Type B pancreatic cell (in vitro differentiated cells): ENCODE measurements around the gene ELFN1. TPM values are rescaled to one million over a fixed set of nuclear protein-coding genes. Genes with fewer than 3 reads are reported as not detected.
A peak's percentile ranks its signal among the peaks of the same experiment; 100 is the strongest.

ENCODE experiments used
- DNase-seq: peaks from one replicate; pipeline ENCODE4 v3.0.0; 2021; ENCODE audit warnings: mixed read lengths; ENCODE audit not compliant: unreplicated experiment; ENCODE audit errors: extremely low spot score
- H3K27ac Mint-ChIP-seq: 2 replicates; pipeline ENCODE4 v1.8.0; 2021; ENCODE audit warnings: mild to moderate bottlenecking, mixed read lengths
- H3K27me3 Mint-ChIP-seq: 2 replicates; pipeline ENCODE4 v1.8.0; 2021; ENCODE audit warnings: mixed read lengths
- H3K36me3 Mint-ChIP-seq: 2 replicates; pipeline ENCODE4 v1.8.0; 2021; ENCODE audit warnings: mixed read lengths
- H3K4me1 Mint-ChIP-seq: one replicate; pipeline ENCODE4 v1.8.0; 2021; ENCODE audit warnings: mixed read lengths; ENCODE audit not compliant: unreplicated experiment
- H3K4me3 Mint-ChIP-seq: 2 replicates; pipeline ENCODE4 v1.8.0; 2021; ENCODE audit warnings: mild to moderate bottlenecking, mixed read lengths
- H3K9me3 Mint-ChIP-seq: 2 replicates; pipeline ENCODE4 v1.8.0; 2021; ENCODE audit warnings: mixed read lengths
- total RNA-seq: library from RNA; stranded (reverse); gene quantifications from 2 replicates; pipeline ENCODE4 v1.2.1, GENCODE V29; 2021; ENCODE audit warnings: low replicate concordance
- TF ChIP-seq, protein P1 (sequence below): fragments of 200-600 bp; sonication (generic); conservative IDR thresholded peaks from 2 replicates; pipeline ENCODE4 v1.5.0; 2021; ENCODE audit warnings: antibody characterized with exemption, mild to moderate bottlenecking

The ELFN1 gene
- total RNA-seq, 1 donor from 2014 or later: 5.8 TPM

DNA sequence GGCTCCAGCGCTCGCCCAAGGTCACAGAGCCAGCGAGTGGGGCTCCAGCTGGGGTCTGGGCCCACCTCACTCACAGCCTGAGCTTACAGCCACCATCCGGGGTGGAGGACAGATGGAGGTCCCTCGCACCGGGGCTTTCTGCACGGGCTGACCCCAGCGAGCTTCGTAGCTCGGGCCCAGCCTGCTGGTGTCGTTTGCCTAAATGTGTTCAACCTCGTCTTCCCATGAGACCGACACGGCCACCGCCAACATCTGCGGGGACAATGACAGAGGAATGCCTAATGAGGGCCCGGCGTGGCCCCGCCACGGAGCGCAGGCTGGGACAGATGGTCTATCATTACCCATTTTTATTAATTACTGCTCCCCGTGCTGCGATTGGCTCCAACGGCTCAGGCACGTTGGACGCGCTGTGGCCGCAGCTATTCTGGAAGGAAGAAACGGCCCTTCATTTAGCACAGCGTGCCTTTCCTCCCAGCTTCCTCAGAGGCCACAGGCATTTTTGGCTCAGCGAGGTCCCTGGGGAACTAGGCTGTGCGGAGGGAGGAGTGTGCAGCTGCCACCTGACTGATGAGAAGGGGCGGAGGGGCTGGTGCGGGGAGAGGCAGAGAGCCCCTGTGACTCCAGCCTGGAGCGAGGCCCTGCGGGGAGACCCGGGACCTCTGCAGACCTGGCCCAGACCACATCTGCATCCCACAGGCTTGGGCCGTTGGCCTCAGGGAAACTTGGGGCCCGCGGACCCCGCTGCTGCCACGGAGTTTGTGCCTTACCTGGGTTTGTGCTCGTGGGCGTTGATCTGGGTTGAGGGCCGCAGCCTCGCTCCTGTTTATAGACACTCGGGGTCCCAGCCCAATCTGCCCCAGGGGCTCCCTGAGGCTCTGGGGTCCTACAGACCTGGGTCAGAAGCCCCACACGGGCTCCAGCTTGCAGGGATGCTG is 22.9 kb upstream of the ELFN1 start:
- Mint-ChIP-seq H3K27ac (no peak overlapping the region), H3K27me3 (peaks cover 9% of the 10 kb centered on the region), H3K4me3 (no peak overlapping the region), H3K4me1 (peaks cover 8% of the 10 kb centered on the region), H3K9me3 (no peaks in the 10 kb centered on the region), H3K36me3 (no peaks in the 10 kb centered on the region)
- peak; percentile 69 for DNase-seq
- TF ChIP-seq, protein P1, sequence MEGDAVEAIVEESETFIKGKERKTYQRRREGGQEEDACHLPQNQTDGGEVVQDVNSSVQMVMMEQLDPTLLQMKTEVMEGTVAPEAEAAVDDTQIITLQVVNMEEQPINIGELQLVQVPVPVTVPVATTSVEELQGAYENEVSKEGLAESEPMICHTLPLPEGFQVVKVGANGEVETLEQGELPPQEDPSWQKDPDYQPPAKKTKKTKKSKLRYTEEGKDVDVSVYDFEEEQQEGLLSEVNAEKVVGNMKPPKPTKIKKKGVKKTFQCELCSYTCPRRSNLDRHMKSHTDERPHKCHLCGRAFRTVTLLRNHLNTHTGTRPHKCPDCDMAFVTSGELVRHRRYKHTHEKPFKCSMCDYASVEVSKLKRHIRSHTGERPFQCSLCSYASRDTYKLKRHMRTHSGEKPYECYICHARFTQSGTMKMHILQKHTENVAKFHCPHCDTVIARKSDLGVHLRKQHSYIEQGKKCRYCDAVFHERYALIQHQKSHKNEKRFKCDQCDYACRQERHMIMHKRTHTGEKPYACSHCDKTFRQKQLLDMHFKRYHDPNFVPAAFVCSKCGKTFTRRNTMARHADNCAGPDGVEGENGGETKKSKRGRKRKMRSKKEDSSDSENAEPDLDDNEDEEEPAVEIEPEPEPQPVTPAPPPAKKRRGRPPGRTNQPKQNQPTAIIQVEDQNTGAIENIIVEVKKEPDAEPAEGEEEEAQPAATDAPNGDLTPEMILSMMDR: no peak

DNA sequence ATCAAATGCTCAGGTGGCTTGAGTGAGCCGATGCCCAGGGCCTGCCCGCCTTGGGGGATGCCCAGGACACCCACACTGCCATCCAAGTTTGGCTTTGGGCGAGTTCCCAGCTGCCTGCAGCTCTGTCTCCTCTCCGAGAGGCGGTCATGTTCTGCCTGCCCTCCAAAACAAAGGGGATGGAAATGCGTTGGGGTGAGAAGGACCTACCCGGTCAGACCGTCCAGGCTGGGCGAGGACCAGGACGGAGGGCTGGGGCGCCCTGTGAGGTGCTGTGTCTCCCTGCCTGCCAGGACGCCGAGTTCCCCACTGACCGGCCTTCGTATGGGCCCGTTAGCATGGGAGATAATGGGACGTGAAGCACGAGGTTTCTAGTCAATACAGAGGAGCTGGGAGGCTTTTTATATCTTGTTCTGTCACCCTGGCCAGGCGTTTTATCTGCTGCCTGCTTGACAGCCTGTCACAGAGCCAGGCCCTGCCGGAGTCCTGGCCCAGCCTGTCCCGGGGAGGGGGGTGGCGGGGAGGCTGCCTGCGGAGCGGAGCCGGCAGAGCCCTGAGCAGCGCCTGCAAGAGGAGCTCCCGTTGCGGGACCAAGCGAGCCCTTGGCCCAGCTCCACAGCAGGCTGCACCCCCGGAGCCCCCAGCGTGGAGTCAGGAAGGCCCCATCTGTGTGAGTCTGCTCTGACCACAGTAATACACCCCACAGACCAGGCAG is 22.0 kb upstream of the ELFN1 start:
- Mint-ChIP-seq H3K4me3 (no peak overlapping the region), H3K36me3 (no peaks in the 10 kb centered on the region), H3K4me1 (peaks cover 8% of the 10 kb centered on the region), H3K27me3 (peaks cover 9% of the 10 kb centered on the region), H3K9me3 (no peaks in the 10 kb centered on the region), H3K27ac (no peak overlapping the region)
- no peak for DNase-seq
- TF ChIP-seq, protein P1: no peak

DNA sequence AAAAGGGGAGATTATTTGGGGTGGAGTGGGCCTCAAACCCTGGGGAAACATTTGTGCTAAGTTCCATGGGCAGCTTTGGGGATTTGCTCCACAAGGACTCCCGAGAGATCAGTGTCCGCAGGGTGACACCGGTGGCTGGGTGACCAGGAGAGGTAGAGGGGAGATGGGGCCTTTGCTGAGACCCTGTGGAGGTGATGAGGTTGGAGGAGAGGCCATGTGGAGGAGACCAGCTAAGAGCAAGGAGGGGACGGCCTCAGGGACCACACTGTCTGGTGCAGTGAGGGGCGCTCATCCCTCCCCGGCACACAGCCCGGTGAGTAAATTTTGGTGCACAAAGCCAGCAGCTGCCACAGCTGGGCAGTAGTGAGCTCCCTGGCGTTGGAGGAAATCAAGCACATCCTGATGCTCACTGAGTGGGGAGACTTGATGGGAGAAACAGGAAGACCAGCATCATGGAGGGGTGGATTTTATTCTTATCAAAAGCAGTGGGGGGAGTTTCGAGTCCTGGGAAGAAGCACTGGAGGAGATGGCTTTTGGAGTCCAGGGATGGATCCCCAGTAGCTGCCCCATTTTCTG is 20.2 kb upstream of the ELFN1 start:
- Mint-ChIP-seq H3K4me3 (no peak overlapping the region), H3K27ac (no peak overlapping the region), H3K36me3 (no peaks in the 10 kb centered on the region), H3K9me3 (no peaks in the 10 kb centered on the region), H3K4me1 (peaks cover 8% of the 10 kb centered on the region), H3K27me3 (peaks cover 12% of the 10 kb centered on the region)
- TF ChIP-seq, protein P1: no peak
- DNase-seq: no peak

DNA sequence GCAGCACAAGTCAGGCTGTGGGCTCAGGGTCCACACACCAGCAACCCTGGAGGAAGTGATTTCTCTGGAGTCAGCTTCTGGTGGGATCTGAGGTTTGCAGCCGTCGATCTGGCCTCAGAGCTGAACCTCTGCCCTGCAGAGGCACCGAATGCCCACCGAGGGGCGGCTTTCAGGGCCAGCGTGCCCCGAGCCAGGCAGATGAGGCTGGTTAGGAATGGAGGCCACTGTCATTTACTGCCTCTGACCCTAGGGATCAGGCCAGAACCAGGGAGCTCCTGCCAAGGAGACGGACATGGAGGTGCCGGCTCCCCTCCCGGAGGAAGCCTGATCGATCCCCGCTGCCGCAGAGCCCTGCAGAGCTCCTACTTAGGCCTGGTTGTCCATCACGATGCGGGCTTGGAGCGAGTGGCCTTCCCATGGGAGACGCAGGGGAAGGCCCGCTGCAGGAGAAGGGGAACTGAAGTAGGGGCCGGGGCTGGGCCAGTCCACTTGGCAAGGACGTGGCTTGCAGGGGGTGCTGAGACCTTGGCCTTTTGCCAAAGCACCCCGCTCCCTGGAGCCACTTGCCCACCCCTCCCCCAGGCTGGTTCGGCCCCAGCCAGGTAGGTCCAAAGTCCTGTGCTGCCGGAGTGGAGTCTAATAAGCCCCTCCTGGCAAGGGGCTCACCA is 19.6 kb upstream of the ELFN1 start:
- Mint-ChIP-seq H3K4me1 (peaks cover 8% of the 10 kb centered on the region), H3K27me3 (peaks cover 12% of the 10 kb centered on the region), H3K27ac (no peak overlapping the region), H3K4me3 (no peak overlapping the region), H3K9me3 (no peaks in the 10 kb centered on the region), H3K36me3 (no peaks in the 10 kb centered on the region)
- DNase-seq: no peak
- TF ChIP-seq, protein P1: no peak

DNA sequence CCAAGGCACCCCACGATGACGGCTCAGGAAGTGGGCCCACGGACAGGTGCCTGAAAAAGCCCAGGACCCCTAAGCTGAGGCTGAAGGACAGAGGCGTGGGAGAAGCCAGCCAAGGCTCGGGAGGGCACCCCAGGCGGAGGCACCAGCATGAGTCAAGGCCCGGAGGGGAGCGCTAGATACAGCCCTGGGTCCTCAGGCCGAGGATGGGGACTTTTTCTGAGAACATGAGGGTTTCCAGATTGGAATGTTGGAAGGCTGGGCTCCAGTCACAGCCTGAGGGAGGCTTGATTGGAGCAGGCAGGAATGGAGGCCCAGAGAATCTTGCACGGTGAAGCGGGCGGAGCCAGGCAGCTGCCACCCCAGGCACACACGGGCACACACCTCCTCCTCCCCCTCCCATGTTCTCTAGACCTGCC is 19.0 kb upstream of the ELFN1 start:
- no peak for DNase-seq
- no peak overlapping the region for H3K4me3 Mint-ChIP-seq
- H3K27ac Mint-ChIP-seq: no peak overlapping the region
- no peaks in the 10 kb centered on the region for H3K9me3 Mint-ChIP-seq
- peaks cover 14% of the 10 kb centered on the region for H3K27me3 Mint-ChIP-seq
- H3K4me1 Mint-ChIP-seq: peaks cover 8% of the 10 kb centered on the region
- H3K36me3 Mint-ChIP-seq: no peaks in the 10 kb centered on the region
- TF ChIP-seq, protein P1: no peak
